Activated T-cell treated with anti-CD3 and anti-CD28 coated beads, Interleukin-2, amount 50 U/mL, for 72 hours (primary cell): ENCODE results near the gene FOXF1. TPM values are rescaled to one million over a fixed set of nuclear protein-coding genes. Genes with fewer than 3 reads are reported as not detected.

Source experiments
- ATAC-seq, 2 donors: fragments of 150-1000 bp; cut with Tn5 transposase; replicated peaks in 1 of 2; 2 replicates each; pipeline ENCODE4 v1.10.0; 2021; ENCODE audit warnings: moderate library complexity in 2 of 2, mild to moderate bottlenecking in 1 of 2
- DNase-seq, 2 donors: peaks; one replicate each; pipeline ENCODE4 v3.0.0; 2021 to 2022; ENCODE audit warnings: mixed read lengths in 1 of 2
- H3K27ac Mint-ChIP-seq: one replicate; pipeline ENCODE4 v1.8.0; 2022; ENCODE audit warnings: mild to moderate bottlenecking, moderate library complexity, mixed read lengths
- H3K27me3 Mint-ChIP-seq: one replicate; pipeline ENCODE4 v1.8.0; 2022; ENCODE audit warnings: low read depth, mixed read lengths
- H3K36me3 Mint-ChIP-seq, 2 donors: one replicate each; pipeline ENCODE4 v1.8.0; 2022; ENCODE audit warnings: mixed read lengths in 2 of 2, mild to moderate bottlenecking in 1 of 2; ENCODE audit not compliant: insufficient read depth in 2 of 2
- H3K4me1 Mint-ChIP-seq: one replicate; pipeline ENCODE4 v1.8.0; 2022; ENCODE audit warnings: low read depth, mixed read lengths
- H3K4me3 Mint-ChIP-seq, 2 donors: one replicate each; pipeline ENCODE4 v1.8.0; 2022; ENCODE audit warnings: mild to moderate bottlenecking in 2 of 2, mixed read lengths in 2 of 2, moderate library complexity in 2 of 2
- H3K9me3 Mint-ChIP-seq, 2 donors: one replicate each; pipeline ENCODE4 v1.8.0; 2022; ENCODE audit warnings: mixed read lengths in 2 of 2
- total RNA-seq, 2 donors: library from RNA; stranded (reverse); gene quantifications; one replicate each; pipeline ENCODE4 v1.2.3, GENCODE V29; 2022

The FOXF1 gene
- total RNA-seq, 2 donors from 2014 or later: not detected

GRCh38 chr16:86478779-86479178 lies 31.5 kb upstream of the FOXF1 start:
- Mint-ChIP-seq H3K27ac (no peak overlapping the region), H3K4me1 (no peaks in the 10 kb centered on the region), H3K9me3 (peaks cover 0 to 3% of the 10 kb centered on the region in 2 donors), H3K27me3 (peaks cover 31% of the 10 kb centered on the region), H3K36me3 (no peaks in the 10 kb centered on the region), H3K4me3 (no peak overlapping the region)
- no peak for DNase-seq
- no peak for ATAC-seq

GRCh38 chr16:86479419-86479818 lies 30.9 kb upstream of the FOXF1 start:
- Mint-ChIP-seq H3K4me1 (no peaks in the 10 kb centered on the region), H3K4me3 (no peak overlapping the region), H3K27me3 (peaks cover 26% of the 10 kb centered on the region), H3K36me3 (no peaks in the 10 kb centered on the region), H3K9me3 (peaks cover 4 to 5% of the 10 kb centered on the region in 2 donors), H3K27ac (no peak overlapping the region)
- DNase-seq: no peak
- no peak for ATAC-seq

GRCh38 chr16:86480444-86480843 lies 29.9 kb upstream of the FOXF1 start:
- Mint-ChIP-seq H3K36me3 (no peaks in the 10 kb centered on the region), H3K9me3 (peaks cover 4 to 5% of the 10 kb centered on the region in 2 donors), H3K4me1 (no peaks in the 10 kb centered on the region), H3K27ac (no peak overlapping the region), H3K27me3 (peaks cover 18% of the 10 kb centered on the region), H3K4me3 (no peak overlapping the region)
- no peak for ATAC-seq
- no peak for DNase-seq

GRCh38 chr16:86481607-86482006 lies 28.7 kb upstream of the FOXF1 start:
- DNase-seq (no peak), ATAC-seq (no peak)
- Mint-ChIP-seq H3K4me1 (no peaks in the 10 kb centered on the region), H3K9me3 (peaks cover 4 to 5% of the 10 kb centered on the region in 2 donors), H3K36me3 (no peaks in the 10 kb centered on the region), H3K27ac (no peak overlapping the region), H3K4me3 (no peak overlapping the region), H3K27me3 (peaks cover 22% of the 10 kb centered on the region)

- H3K27me3 Mint-ChIP-seq: peaks cover 13% of the 10 kb centered on the region
- ATAC-seq: no peak
These were observed 26.1 kb upstream of the FOXF1 start for GRCh38 chr16:86484240-86484639.

GRCh38 chr16:86485746-86486145 lies 24.6 kb upstream of the FOXF1 start:
- DNase-seq (no peak), ATAC-seq (no peak)
- Mint-ChIP-seq H3K4me3 (no peak overlapping the region), H3K9me3 (peaks cover 4 to 5% of the 10 kb centered on the region in 2 donors), H3K36me3 (no peaks in the 10 kb centered on the region), H3K27me3 (peaks cover 22% of the 10 kb centered on the region), H3K4me1 (no peaks in the 10 kb centered on the region), H3K27ac (no peak overlapping the region)

More at GRCh38 chr16:86484240-86484639, 26.1 kb upstream of the FOXF1 start:
- Mint-ChIP-seq H3K36me3 (no peaks in the 10 kb centered on the region), H3K4me3 (no peak overlapping the region), H3K27ac (no peak overlapping the region), H3K4me1 (no peaks in the 10 kb centered on the region), H3K9me3 (peaks cover 4 to 5% of the 10 kb centered on the region in 2 donors)
- DNase-seq: no peak

GRCh38 chr16:86490859-86491639 lies 19.3 kb upstream of the FOXF1 start:
- Mint-ChIP-seq H3K4me3 (no peak overlapping the region), H3K4me1 (no peaks in the 10 kb centered on the region), H3K36me3 (no peaks in the 10 kb centered on the region), H3K9me3 (no peaks in the 10 kb centered on the region), H3K27ac (no peak overlapping the region), H3K27me3 (peaks cover 67% of the 10 kb centered on the region)
- ATAC-seq (no peak), DNase-seq (no peak)

GRCh38 chr16:86491640-86492023 lies 18.7 kb upstream of the FOXF1 start:
- Mint-ChIP-seq H3K4me3 (no peak overlapping the region), H3K27me3 (peaks cover 67% of the 10 kb centered on the region), H3K27ac (no peak overlapping the region), H3K9me3 (no peaks in the 10 kb centered on the region), H3K36me3 (no peaks in the 10 kb centered on the region), H3K4me1 (no peaks in the 10 kb centered on the region)
- DNase-seq (no peak), ATAC-seq (no peak)

GRCh38 chr16:86492267-86492960 lies 17.9 kb upstream of the FOXF1 start:
- Mint-ChIP-seq H3K36me3 (no peaks in the 10 kb centered on the region), H3K27me3 (peaks cover 71% of the 10 kb centered on the region), H3K4me1 (no peaks in the 10 kb centered on the region), H3K27ac (no peak overlapping the region), H3K4me3 (no peak overlapping the region), H3K9me3 (no peaks in the 10 kb centered on the region)
- ATAC-seq (no peak), DNase-seq (no peak)

GRCh38 chr16:86492961-86493629 lies 17.2 kb upstream of the FOXF1 start:
- H3K4me3 Mint-ChIP-seq: no peak overlapping the region
- H3K36me3 Mint-ChIP-seq: peaks cover 0 to under 1% of the 10 kb centered on the region in 2 donors
- H3K27me3 Mint-ChIP-seq: peaks cover 70% of the 10 kb centered on the region
- no peak for ATAC-seq
- no peak overlapping the region for H3K27ac Mint-ChIP-seq
- no peaks in the 10 kb centered on the region for H3K9me3 Mint-ChIP-seq
- DNase-seq: no peak
- H3K4me1 Mint-ChIP-seq: no peaks in the 10 kb centered on the region

- Mint-ChIP-seq H3K4me3 (no peak overlapping the region), H3K36me3 (peaks cover 0 to 2% of the 10 kb centered on the region in 2 donors), H3K27ac (no peak overlapping the region), H3K9me3 (no peaks in the 10 kb centered on the region), H3K4me1 (no peaks in the 10 kb centered on the region), H3K27me3 (peaks cover 76% of the 10 kb centered on the region)
- ATAC-seq (no peak), DNase-seq (no peak)
These were observed 16.2 kb upstream of the FOXF1 start for GRCh38 chr16:86494039-86494564.

- DNase-seq (no peak), ATAC-seq (no peak)
- peaks cover 83% of the 10 kb centered on the region for H3K27me3 Mint-ChIP-seq
- H3K4me3 Mint-ChIP-seq: no peak overlapping the region
- no peaks in the 10 kb centered on the region for H3K4me1 Mint-ChIP-seq
- H3K9me3 Mint-ChIP-seq: no peaks in the 10 kb centered on the region
- H3K27ac Mint-ChIP-seq: no peak overlapping the region
- peaks cover 0 to 2% of the 10 kb centered on the region in 2 donors for H3K36me3 Mint-ChIP-seq
These were observed 15.6 kb upstream of the FOXF1 start for GRCh38 chr16:86494565-86495356.
